ENCODE results near the gene GNAI2.

The GNAI2 gene

GRCh38 chr3:50286322-50287227, 50.6 kb downstream of the GNAI2 start:
- H3K4me3 ChIP-seq (ENCODE audit: low read depth in 1 of 2, low read length in 1 of 2) = no peak overlapping the region
- no peaks in the 10 kb centered on the region for H3K27me3 ChIP-seq
- no peak for TF ChIP-seq CTCF (IDR thresholded peaks at IDR 0.05)
- no peak overlapping the region for H3K27ac ChIP-seq
- peaks cover 4% of the 10 kb centered on the region in 2 experiments for H3K4me1 ChIP-seq (ENCODE audit: control insufficient read depth in 1 of 2, insufficient read depth in 1 of 2, low read depth in 1 of 2, low read length in 1 of 2)
- H3K36me3 ChIP-seq = peaks cover 12% of the 10 kb centered on the region
- no peaks in the 10 kb centered on the region for H3K9me3 ChIP-seq

GRCh38 chr3:50287262-50287661, 51.3 kb downstream of the GNAI2 start:
- H3K27ac ChIP-seq = no peak overlapping the region
- no peak overlapping the region for H3K4me3 ChIP-seq (ENCODE audit: low read depth in 1 of 2, low read length in 1 of 2)
- no peak for TF ChIP-seq CTCF (IDR thresholded peaks at IDR 0.05)
- H3K9me3 ChIP-seq = no peaks in the 10 kb centered on the region
- H3K27me3 ChIP-seq = no peaks in the 10 kb centered on the region
- H3K36me3 ChIP-seq = peaks cover 12% of the 10 kb centered on the region
- peaks cover 10 to 11% of the 10 kb centered on the region in 2 experiments for H3K4me1 ChIP-seq (ENCODE audit: control insufficient read depth in 1 of 2, insufficient read depth in 1 of 2, low read depth in 1 of 2, low read length in 1 of 2)

GRCh38 chr3:50288387-50289007, 52.5 kb downstream of the GNAI2 start:
- no peak for TF ChIP-seq CTCF (IDR thresholded peaks at IDR 0.05)
- no peak overlapping the region for H3K27ac ChIP-seq
- H3K27me3 ChIP-seq = no peaks in the 10 kb centered on the region
- peaks cover 15 to 19% of the 10 kb centered on the region in 2 experiments for H3K4me1 ChIP-seq (ENCODE audit: control insufficient read depth in 1 of 2, insufficient read depth in 1 of 2, low read depth in 1 of 2, low read length in 1 of 2)
- peaks cover 12% of the 10 kb centered on the region for H3K36me3 ChIP-seq
- H3K4me3 ChIP-seq (ENCODE audit: low read depth in 1 of 2, low read length in 1 of 2) = no peak overlapping the region
- H3K9me3 ChIP-seq = no peaks in the 10 kb centered on the region

- Histone ChIP-seq H3K9me3 (no peaks in the 10 kb centered on the region), H3K27ac (no peak overlapping the region), H3K4me3 (ENCODE audit: low read depth in 1 of 2, low read length in 1 of 2) (no peak overlapping the region), H3K27me3 (no peaks in the 10 kb centered on the region), H3K4me1 (ENCODE audit: control insufficient read depth in 1 of 2, insufficient read depth in 1 of 2, low read depth in 1 of 2, low read length in 1 of 2) (peaks cover 15 to 19% of the 10 kb centered on the region in 2 experiments), H3K36me3 (peaks cover 12% of the 10 kb centered on the region)
- no peak for TF ChIP-seq CTCF (IDR thresholded peaks at IDR 0.05)
These were observed 53.1 kb downstream of the GNAI2 start for GRCh38 chr3:50289130-50289529.

- Histone ChIP-seq H3K4me1 (ENCODE audit: control insufficient read depth in 1 of 2, insufficient read depth in 1 of 2, low read depth in 1 of 2, low read length in 1 of 2) (peaks cover 15 to 19% of the 10 kb centered on the region in 2 experiments), H3K36me3 (peaks cover 12% of the 10 kb centered on the region), H3K4me3 (ENCODE audit: low read depth in 1 of 2, low read length in 1 of 2) (no peak overlapping the region), H3K27me3 (no peaks in the 10 kb centered on the region), H3K27ac (no peak overlapping the region), H3K9me3 (no peaks in the 10 kb centered on the region)
- no peak for TF ChIP-seq CTCF (IDR thresholded peaks at IDR 0.05)
These were observed 54.2 kb downstream of the GNAI2 start for GRCh38 chr3:50290161-50290641.
